Fibroblast of lung (primary cell): Measurements from ENCODE around the gene PML. TPM values are rescaled to one million over a fixed set of nuclear protein-coding genes. Genes with fewer than 3 reads are reported as not detected.
"Not testable (repeated sequence)": the region's sequence is repeated elsewhere in the genome, so short reads cannot be mapped to it uniquely, and the experiment has no call there.

Source experiments
- DNase-seq, 2 donors: peaks; one replicate each; pipeline versions ENCODE4 v3.0.0 to v3.0.0-alpha.2; 2010; ENCODE audit warnings: low read depth in 2 of 2
- H2AFZ ChIP-seq: 2 replicates; pipeline ENCODE4 v1.5.1; 2012; ENCODE audit warnings: low read length, control low read depth, inconsistent platforms
- H3K27ac ChIP-seq: 2 replicates; pipeline ENCODE4 v1.5.1; 2011; ENCODE audit warnings: low read length, control low read depth; ENCODE audit not compliant: insufficient read depth
- H3K27me3 ChIP-seq: 2 replicates; pipeline ENCODE4 v1.5.1; 2011; ENCODE audit warnings: mild to moderate bottlenecking, low read length; ENCODE audit not compliant: control insufficient read depth, insufficient read depth
- H3K36me3 ChIP-seq: 2 replicates; pipeline ENCODE4 v1.5.1; 2011; ENCODE audit warnings: low read length; ENCODE audit not compliant: control insufficient read depth, insufficient read depth
- H3K4me1 ChIP-seq: 2 replicates; pipeline ENCODE4 v1.5.1; 2011; ENCODE audit warnings: low read length; ENCODE audit not compliant: control insufficient read depth, insufficient read depth; ENCODE audit errors: extremely low read depth
- H3K4me2 ChIP-seq: 2 replicates; pipeline ENCODE4 v1.5.1; 2011; ENCODE audit warnings: low read length, control low read depth; ENCODE audit not compliant: insufficient read depth; ENCODE audit errors: extremely low read depth
- H3K4me3 ChIP-seq, 4 experiments: fragments of 200-600 bp in 1 of 4; sonication (generic) in 1 of 4; replicated peaks in 1 of 4; 2 replicates each; pipeline ENCODE4 v1.5.1; 2011 to 2016; ENCODE audit warnings: low read length in 4 of 4, low read depth in 3 of 4, mild to moderate bottlenecking in 3 of 4, control low read depth in 2 of 4, inconsistent platforms in 1 of 4, mixed read lengths in 1 of 4; ENCODE audit not compliant: insufficient read depth in 1 of 4; ENCODE audit errors: control extremely low read depth in 1 of 4
- H3K79me2 ChIP-seq: 2 replicates; pipeline ENCODE4 v1.5.1; 2012; ENCODE audit warnings: mild to moderate bottlenecking, low read length, inconsistent platforms; ENCODE audit not compliant: control insufficient read depth, insufficient read depth
- H3K9ac ChIP-seq: 2 replicates; pipeline ENCODE4 v1.5.1; 2011; ENCODE audit warnings: mild to moderate bottlenecking, low read length, control low read depth; ENCODE audit not compliant: insufficient read depth
- H3K9me3 ChIP-seq: 2 replicates; pipeline ENCODE4 v1.5.1; 2012; ENCODE audit warnings: low read depth, low read length; ENCODE audit not compliant: control insufficient read depth, insufficient read depth
- H4K20me1 ChIP-seq: 2 replicates; pipeline ENCODE4 v1.5.1; 2011; ENCODE audit warnings: low read length; ENCODE audit not compliant: control insufficient read depth, insufficient read depth; ENCODE audit errors: extremely low read depth
- polyA plus RNA-seq, 2 donors: library from polyadenylated mRNA; depleted of rRNA in 1 of 2; stranded (reverse) in 1 of 2; unstranded in 1 of 2; fragments of >200 nt; gene quantifications; 2 replicates each; pipeline ENCODE4 v1.2.1, GENCODE V29; 2011 to 2012; ENCODE audit warnings: missing spikeins in 1 of 2
- total RNA-seq: library from RNA; depleted of rRNA; stranded (reverse); fragments of >200 nt; gene quantifications from 2 replicates; pipeline ENCODE4 v1.2.1, GENCODE V29; 2014
- TF ChIP-seq, protein P1 (sequence below), 2 donors: IDR thresholded peaks in 1 of 2; conservative IDR thresholded peaks in 1 of 2; 1 replicate in 1 of 2; 2 replicates in 1 of 2; pipeline ENCODE4 v1.5.1; 2011 to 2012; ENCODE audit warnings: low read length in 2 of 2, control low read depth in 1 of 2, inconsistent platforms in 1 of 2, low read depth in 1 of 2, mild to moderate bottlenecking in 1 of 2

Gene PML
- total and polyA plus RNA-seq, 2 donors (not counting 1 experiment from before 2014, with no cell fraction given) = 11.1 to 34.0 TPM

DNA sequence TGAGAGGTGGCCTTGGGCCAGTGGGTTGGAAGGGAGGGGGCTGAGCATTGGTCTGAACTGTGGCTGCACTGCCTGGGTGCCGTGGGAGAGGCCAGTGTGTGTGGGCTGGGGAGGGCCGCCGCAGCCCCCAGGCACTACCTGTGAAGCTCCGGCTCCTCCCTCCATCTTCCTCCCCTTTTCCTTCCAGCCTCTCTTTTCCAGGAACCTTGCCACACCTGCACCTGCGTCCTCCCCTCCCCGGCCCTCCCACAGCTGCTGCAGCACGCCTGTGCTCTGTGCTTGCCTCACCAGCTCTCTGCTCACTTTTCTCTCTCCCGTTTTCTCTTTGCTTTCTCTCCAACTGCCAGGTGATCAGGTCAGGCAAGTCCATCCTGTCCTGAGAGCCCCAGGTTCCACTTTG lies 70.3 kb downstream of the PML start:
- H3K9ac ChIP-seq, H3K4me2 ChIP-seq, H4K20me1 ChIP-seq, H3K27me3 ChIP-seq, H3K36me3 ChIP-seq, H3K4me3 ChIP-seq, H2AFZ ChIP-seq, H3K27ac ChIP-seq, DNase-seq, H3K79me2 ChIP-seq, H3K9me3 ChIP-seq, H3K4me1 ChIP-seq: not testable (repeated sequence)

DNA sequence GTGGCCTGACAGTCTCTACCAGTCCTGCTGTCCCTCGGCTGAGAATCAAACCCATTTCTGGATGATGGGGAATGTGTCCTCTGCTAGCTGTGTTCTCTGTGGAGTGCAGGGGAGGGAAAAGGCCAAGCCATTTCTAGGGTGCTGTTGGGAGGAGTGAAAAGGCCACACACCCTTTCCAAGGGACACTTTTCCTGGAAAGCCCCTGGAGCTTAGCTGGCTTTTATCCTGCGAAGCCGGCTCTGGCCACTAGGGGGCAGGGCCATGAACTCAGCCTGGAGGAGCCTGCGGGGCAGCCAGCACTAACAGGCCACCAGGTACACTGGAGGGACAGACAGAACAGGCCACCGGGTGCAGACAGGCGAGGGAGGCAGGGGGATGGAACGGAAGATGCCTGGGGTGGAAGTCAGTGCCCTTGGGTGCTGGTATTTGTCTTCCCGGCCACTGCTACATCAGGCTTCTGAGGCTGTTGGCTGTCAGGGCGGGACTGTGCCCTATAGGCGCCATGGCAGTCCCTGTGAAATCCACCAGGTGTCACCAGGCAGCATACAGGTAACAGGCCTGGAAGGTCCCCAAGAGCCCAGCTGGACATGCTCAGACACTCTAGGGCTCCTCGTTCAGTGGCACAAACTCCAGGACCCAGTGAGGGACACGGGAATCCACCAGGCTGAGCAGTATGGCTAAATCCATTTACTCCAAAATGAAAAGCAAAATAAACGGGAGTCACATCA lies 71.3 kb downstream of the PML start:
- H3K4me3 ChIP-seq, H3K9ac ChIP-seq, H3K36me3 ChIP-seq, H3K4me1 ChIP-seq, H4K20me1 ChIP-seq, H3K27me3 ChIP-seq, H3K9me3 ChIP-seq, H3K27ac ChIP-seq, H3K4me2 ChIP-seq, H2AFZ ChIP-seq, H3K79me2 ChIP-seq, DNase-seq: not testable (repeated sequence)
- TF ChIP-seq, protein P1, sequence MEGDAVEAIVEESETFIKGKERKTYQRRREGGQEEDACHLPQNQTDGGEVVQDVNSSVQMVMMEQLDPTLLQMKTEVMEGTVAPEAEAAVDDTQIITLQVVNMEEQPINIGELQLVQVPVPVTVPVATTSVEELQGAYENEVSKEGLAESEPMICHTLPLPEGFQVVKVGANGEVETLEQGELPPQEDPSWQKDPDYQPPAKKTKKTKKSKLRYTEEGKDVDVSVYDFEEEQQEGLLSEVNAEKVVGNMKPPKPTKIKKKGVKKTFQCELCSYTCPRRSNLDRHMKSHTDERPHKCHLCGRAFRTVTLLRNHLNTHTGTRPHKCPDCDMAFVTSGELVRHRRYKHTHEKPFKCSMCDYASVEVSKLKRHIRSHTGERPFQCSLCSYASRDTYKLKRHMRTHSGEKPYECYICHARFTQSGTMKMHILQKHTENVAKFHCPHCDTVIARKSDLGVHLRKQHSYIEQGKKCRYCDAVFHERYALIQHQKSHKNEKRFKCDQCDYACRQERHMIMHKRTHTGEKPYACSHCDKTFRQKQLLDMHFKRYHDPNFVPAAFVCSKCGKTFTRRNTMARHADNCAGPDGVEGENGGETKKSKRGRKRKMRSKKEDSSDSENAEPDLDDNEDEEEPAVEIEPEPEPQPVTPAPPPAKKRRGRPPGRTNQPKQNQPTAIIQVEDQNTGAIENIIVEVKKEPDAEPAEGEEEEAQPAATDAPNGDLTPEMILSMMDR (conservative IDR thresholded peaks at IDR 0.05 in 1 of 2, IDR thresholded peaks at IDR 0.05 in 1 of 2; ENCODE audit: low read depth in 1 of 2, low read length in 2 of 2) = peak in 1 of 2 donors; percentile 20

DNA sequence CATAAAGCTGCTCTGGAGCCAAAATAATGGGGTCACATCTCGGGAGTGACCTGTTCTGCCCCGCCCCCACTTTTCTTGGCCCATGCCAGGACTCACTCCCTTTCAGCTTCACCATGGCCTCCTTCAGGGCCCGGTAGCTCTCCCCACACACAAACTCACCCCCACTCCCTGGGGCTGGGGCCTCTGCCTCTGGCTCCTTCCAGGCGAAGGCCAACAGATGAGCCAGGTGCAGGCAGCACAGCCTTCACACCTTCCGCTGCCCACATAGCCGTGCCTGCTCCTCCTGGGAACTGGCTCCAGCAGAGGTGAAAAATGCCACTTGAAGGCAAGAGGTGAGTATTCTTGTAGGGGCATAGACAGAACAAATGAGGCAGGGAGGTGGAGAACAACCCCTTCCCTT lies 77.1 kb downstream of the PML start:
- H3K27ac ChIP-seq, H3K9ac ChIP-seq, H3K36me3 ChIP-seq, H4K20me1 ChIP-seq, H2AFZ ChIP-seq, H3K79me2 ChIP-seq, H3K4me2 ChIP-seq, H3K4me3 ChIP-seq, H3K27me3 ChIP-seq, DNase-seq, H3K9me3 ChIP-seq, H3K4me1 ChIP-seq: not testable (repeated sequence)

DNA sequence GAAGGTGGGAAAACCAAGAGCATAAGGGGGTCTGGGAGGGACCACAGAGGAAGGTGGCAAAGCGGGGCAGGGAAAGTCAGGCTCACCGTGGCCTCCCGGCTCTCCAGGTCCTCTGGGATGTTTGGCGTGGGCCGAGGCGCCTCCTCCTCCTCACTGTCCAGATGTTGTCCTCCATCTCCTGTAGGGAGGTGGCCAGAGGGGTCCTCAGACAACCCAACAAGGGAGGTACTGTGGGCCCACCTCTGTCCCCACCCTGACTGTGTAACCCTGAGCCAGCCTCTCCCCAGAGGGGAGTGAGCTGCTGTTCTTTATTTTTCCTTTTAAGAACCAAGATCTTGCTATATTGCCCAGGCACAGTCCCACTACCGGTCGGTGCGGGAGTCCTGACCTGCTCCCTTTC lies 77.6 kb downstream of the PML start:
- not testable (repeated sequence) for H3K27me3 ChIP-seq, H2AFZ ChIP-seq, H3K79me2 ChIP-seq, H3K4me1 ChIP-seq, DNase-seq, H4K20me1 ChIP-seq, H3K4me2 ChIP-seq, H3K4me3 ChIP-seq, H3K9ac ChIP-seq, H3K36me3 ChIP-seq, H3K9me3 ChIP-seq, H3K27ac ChIP-seq
